Sigmoid colon (tissue), 7 donors: Measurements from ENCODE around the gene SH3TC1. TPM values are rescaled to one million over a fixed set of nuclear protein-coding genes. Genes with fewer than 3 reads are reported as not detected.

Source experiments
- DNase-seq: peaks from one replicate; pipeline ENCODE4 v3.0.0-alpha.2; 2019
- H3K27ac ChIP-seq, 4 donors: fragments of 200-600 bp; sonication (generic); one replicate each; pipeline ENCODE4 v1.5.1; 2016 to 2019; ENCODE audit warnings: mild to moderate bottlenecking in 1 of 4
- H3K27me3 ChIP-seq, 3 donors: fragments of 200-600 bp; sonication (generic); one replicate each; pipeline ENCODE4 v1.5.1; 2019; ENCODE audit warnings: mild to moderate bottlenecking in 1 of 3
- H3K36me3 ChIP-seq, 4 donors: fragments of 200-600 bp; sonication (generic); one replicate each; pipeline ENCODE4 v1.5.1; 2016 to 2019
- H3K4me1 ChIP-seq, 4 donors: fragments of 200-600 bp; sonication (generic); one replicate each; pipeline ENCODE4 v1.5.1; 2017 to 2019
- H3K4me3 ChIP-seq, 4 donors: fragments of 200-600 bp; sonication (generic); one replicate each; pipeline ENCODE4 v1.5.1; 2017 to 2019; ENCODE audit warnings: mild to moderate bottlenecking in 2 of 4, moderate library complexity in 1 of 4
- H3K9me3 ChIP-seq, 4 donors: fragments of 200-600 bp in 3 of 4; sonication (generic) in 3 of 4; one replicate each; pipeline versions ENCODE4 v1.5.1 to v1.6.1; 2013 to 2019
- CTCF ChIP-seq, 4 experiments: fragments of 450-650 bp in 3 of 4; fragments of 200-600 bp in 1 of 4; IDR thresholded peaks; one replicate each; pipeline ENCODE4 v1.5.1; 2016 to 2019; ENCODE audit warnings: antibody characterized with exemption in 4 of 4, mild to moderate bottlenecking in 3 of 4, moderate library complexity in 2 of 4
- EP300 ChIP-seq, 4 donors: sonication (generic); formaldehyde crosslinking; IDR thresholded peaks; one replicate each; pipeline ENCODE4 v1.6.1; 2017; ENCODE audit warnings: antibody characterized with exemption in 4 of 4
- POLR2A ChIP-seq, 2 donors: fragments of 450-650 bp; IDR thresholded peaks; one replicate each; pipeline ENCODE4 v1.6.1; 2016; ENCODE audit warnings: antibody characterized with exemption in 2 of 2, mild to moderate bottlenecking in 2 of 2, moderate library complexity in 2 of 2
- POLR2AphosphoS5 ChIP-seq, 4 donors: sonication (generic); formaldehyde crosslinking; IDR thresholded peaks; one replicate each; pipeline ENCODE4 v1.6.1; 2017; ENCODE audit warnings: antibody characterized with exemption in 4 of 4
- WGBS, 2 donors: extraction: QIAGEN DNeasy Blood & Tissue Kit; methylation state at CpG; one replicate each; pipeline ENCODE4 v1.1.7; 2013; 5-methylcytosine and 5-hydroxymethylcytosine counted together
- intact Hi-C: fragments of 100-400 bp; cut with DNase I; formaldehyde crosslinking; loops from one replicate; pipeline ENCODE4 v1.15.1; 2023
- polyA plus RNA-seq, 3 donors: library from polyadenylated mRNA; stranded (reverse); fragments of 200-250 nt; gene quantifications; one replicate each; pipeline ENCODE4 v1.2.3, GENCODE V29; 2013
- total RNA-seq, 4 donors: library from RNA; depleted of rRNA; stranded (reverse); fragments of >200 nt; gene quantifications; one replicate each; pipeline ENCODE4 v1.1.0, GENCODE V29; 2016
- donor health status: healthy with polysubstance abuse.
- donor health status: Bipolar disorder and iron deficiency.
- donor health status: healthy.

SH3TC1 gene
- total and polyA plus RNA-seq, 7 donors, result 3.0 to 24.4 (median 7.8) TPM

GRCh38 chr4:8215001-8215427 lies 15.9 kb downstream of the SH3TC1 start:
- WGBS, 2 donors, result 77 to 79% methylated on average over 12 of the region's 12 CpGs
- Histone ChIP-seq H3K9me3 (no peaks in the 10 kb centered on the region), H3K36me3 (no peaks in the 10 kb centered on the region), H3K4me3 (no peak overlapping the region), H3K4me1 (peaks cover 0 to 6% (median 2%) of the 10 kb centered on the region in 4 donors), H3K27ac (no peak overlapping the region), H3K27me3 (peaks cover 0 to 1% (median 0%) of the 10 kb centered on the region in 3 donors)
- DNase-seq, result no peak
- intact Hi-C loops, result no loop called here
- no peak for TF ChIP-seq CTCF (IDR thresholded peaks at IDR 0.05)
- no peak for TF ChIP-seq POLR2A (IDR thresholded peaks at IDR 0.05)
- TF ChIP-seq POLR2AphosphoS5 (IDR thresholded peaks at IDR 0.05), result peak in 1 of 4 donors; percentile 16
- no peak for TF ChIP-seq EP300 (IDR thresholded peaks at IDR 0.05)

DNA sequence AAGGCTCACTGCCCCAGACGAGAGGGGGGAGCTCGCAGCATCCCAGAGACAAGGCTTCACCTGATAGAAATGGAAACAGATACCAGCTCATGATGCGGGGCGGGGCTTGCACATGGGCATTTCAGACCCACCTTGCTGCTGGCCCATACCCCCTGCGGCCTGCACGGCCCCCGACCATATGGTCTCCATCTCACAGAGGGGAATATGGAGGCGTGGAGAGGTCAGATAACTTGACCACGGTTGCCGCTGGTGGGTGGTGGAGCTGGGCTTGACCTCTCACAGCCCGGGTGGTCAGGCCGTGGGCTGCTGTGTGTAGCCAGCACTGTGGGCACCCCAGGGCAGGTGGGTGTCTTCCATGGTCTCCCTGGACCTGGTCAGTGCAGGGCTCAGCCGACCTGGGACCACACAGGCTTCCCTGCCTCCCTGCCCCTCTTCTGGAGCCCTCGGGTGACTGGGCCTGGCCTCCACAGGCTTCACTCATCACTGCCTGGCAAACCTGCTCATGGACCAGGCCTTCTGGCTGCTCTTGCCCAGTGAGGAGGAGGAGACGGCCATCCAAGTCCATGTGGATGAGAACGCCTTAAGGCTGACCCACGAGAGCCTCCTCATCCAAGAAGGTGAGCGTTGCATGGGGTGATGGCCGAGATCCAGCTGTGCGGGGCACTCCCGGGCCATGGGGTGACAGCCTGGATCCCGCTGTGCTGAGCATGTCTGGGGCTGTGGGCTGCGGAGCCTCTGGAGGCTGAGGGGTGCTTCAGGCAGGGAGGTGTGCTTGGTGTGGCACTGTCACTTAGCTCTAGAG lies 16.8 kb downstream of the SH3TC1 start:
- H3K36me3 ChIP-seq, result no peaks in the 10 kb centered on the region
- WGBS, 2 donors, result 92 to 94% methylated on average over 23 of the region's 23 CpGs
- H3K27me3 ChIP-seq, result no peaks in the 10 kb centered on the region
- no peak for DNase-seq
- no peak overlapping the region for H3K27ac ChIP-seq
- no peak for TF ChIP-seq POLR2A (IDR thresholded peaks at IDR 0.05)
- no peak for TF ChIP-seq POLR2AphosphoS5 (IDR thresholded peaks at IDR 0.05)
- TF ChIP-seq CTCF (IDR thresholded peaks at IDR 0.05), result no peak
- TF ChIP-seq EP300 (IDR thresholded peaks at IDR 0.05), result no peak
- no peaks in the 10 kb centered on the region for H3K9me3 ChIP-seq
- H3K4me3 ChIP-seq, result no peak overlapping the region
- H3K4me1 ChIP-seq, result peaks cover 0 to 6% (median 2%) of the 10 kb centered on the region in 4 donors
- intact Hi-C loops, result no loop called here

GRCh38 chr4:8216443-8217245 lies 17.6 kb downstream of the SH3TC1 start:
- 92 to 93% methylated on average over 28 of the region's 28 CpGs for WGBS, 2 donors
- intact Hi-C loops, result no loop called here
- H3K36me3 ChIP-seq, result no peaks in the 10 kb centered on the region

DNA sequence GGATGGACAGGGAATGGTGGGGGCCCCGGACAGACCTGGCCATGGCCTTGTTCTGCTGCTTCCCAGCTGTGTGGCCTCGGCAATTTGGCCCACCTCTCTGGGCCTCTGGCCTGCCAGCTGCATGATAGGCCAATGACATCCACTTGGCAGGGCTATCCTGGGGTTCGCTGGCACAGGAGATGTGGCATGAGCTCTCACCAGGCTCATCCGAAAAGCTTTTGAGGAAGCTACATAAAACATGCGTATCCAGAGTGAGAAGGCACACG lies 18.1 kb downstream of the SH3TC1 start:
- no peak overlapping the region for H3K27ac ChIP-seq
- no peaks in the 10 kb centered on the region for H3K36me3 ChIP-seq
- intact Hi-C loops, result no loop called here
- no peaks in the 10 kb centered on the region for H3K27me3 ChIP-seq
- no peak for DNase-seq
- peaks cover 0 to 6% (median 2%) of the 10 kb centered on the region in 4 donors for H3K4me1 ChIP-seq
- WGBS, 2 donors, result 90 to 94% methylated on average over 6 of the region's 6 CpGs
- no peaks in the 10 kb centered on the region for H3K9me3 ChIP-seq
- TF ChIP-seq POLR2AphosphoS5 (IDR thresholded peaks at IDR 0.05), result no peak
- no peak for TF ChIP-seq CTCF (IDR thresholded peaks at IDR 0.05)
- TF ChIP-seq EP300 (IDR thresholded peaks at IDR 0.05), result no peak
- no peak for TF ChIP-seq POLR2A (IDR thresholded peaks at IDR 0.05)
- H3K4me3 ChIP-seq, result no peak overlapping the region

More at GRCh38 chr4:8216443-8217245, 17.6 kb downstream of the SH3TC1 start:
- H3K4me3 ChIP-seq, result no peak overlapping the region
- no peak overlapping the region for H3K27ac ChIP-seq
- no peaks in the 10 kb centered on the region for H3K9me3 ChIP-seq
- TF ChIP-seq POLR2A (IDR thresholded peaks at IDR 0.05) (no peak), POLR2AphosphoS5 (IDR thresholded peaks at IDR 0.05) (no peak), EP300 (IDR thresholded peaks at IDR 0.05) (no peak), CTCF (IDR thresholded peaks at IDR 0.05) (no peak)
- H3K4me1 ChIP-seq, result peaks cover 0 to 6% (median 2%) of the 10 kb centered on the region in 4 donors
- no peaks in the 10 kb centered on the region for H3K27me3 ChIP-seq
- no peak for DNase-seq
